H1 (cell line): ENCODE results near the gene TMEM117. TPM values are rescaled to one million over a fixed set of nuclear protein-coding genes. Genes with fewer than 3 reads are reported as not detected.

Source experiments
- CTCF ChIA-PET: fragments of 300-600 bp; sonication (Branson Sonifier 250); formaldehyde crosslinking; loops from one replicate; lab custom pipeline; 2021; ENCODE audit not compliant: partially characterized antibody; lab: Charles Lee
- POLR2A ChIA-PET: fragments of 300-600 bp; sonication (Branson Sonifier 250); formaldehyde crosslinking; loops from one replicate; lab custom pipeline; 2021; ENCODE audit warnings: inconsistent platforms; ENCODE audit not compliant: partially characterized antibody; lab: Charles Lee
- DNase-seq, 2 experiments: peaks; one replicate each; pipeline versions ENCODE4 v3.0.0 to v3.0.0-alpha.2; 2010 to 2022; ENCODE audit warnings: low spot score in 2 of 2, low read depth in 1 of 2, mixed read lengths in 1 of 2
- FAIRE-seq: peaks from 2 replicates; lab custom pipeline; 2011; peaks lifted over from hg19 to GRCh38; lab: Jason Lieb, UNC
- H2AFZ ChIP-seq: 2 replicates; pipeline ENCODE4 v1.8.1; 2012; ENCODE audit warnings: low read length, inconsistent platforms
- H2AK5ac ChIP-seq: 2 replicates; pipeline ENCODE4 v1.6.1; 2013; ENCODE audit warnings: low read depth, low read length
- H2BK120ac ChIP-seq: replicated peaks from 2 replicates; pipeline ENCODE3; 2013; ENCODE audit warnings: low read depth, low read length, inconsistent platforms
- H2BK12ac ChIP-seq: 2 replicates; pipeline ENCODE4 v1.6.1; 2013; ENCODE audit warnings: low read depth, low read length
- H2BK15ac ChIP-seq: 2 replicates; pipeline ENCODE4 v1.6.1; 2013; ENCODE audit warnings: low read length
- H2BK20ac ChIP-seq: 2 replicates; pipeline ENCODE4 v1.6.1; 2013; ENCODE audit warnings: low read length
- H2BK5ac ChIP-seq: 2 replicates; pipeline ENCODE4 v1.6.1; 2013; ENCODE audit warnings: low read depth, low read length
- H3K14ac ChIP-seq: 2 replicates; pipeline ENCODE4 v1.6.1; 2013; ENCODE audit warnings: inconsistent platforms; ENCODE audit not compliant: insufficient read length
- H3K18ac ChIP-seq: 2 replicates; pipeline ENCODE4 v1.6.1; 2013; ENCODE audit warnings: low read length; ENCODE audit errors: extremely low read depth
- H3K23ac ChIP-seq: 2 replicates; pipeline ENCODE4 v1.6.1; 2013; ENCODE audit warnings: inconsistent platforms; ENCODE audit not compliant: insufficient read length
- H3K23me2 ChIP-seq: 2 replicates; pipeline ENCODE4 v1.6.1; 2013; ENCODE audit warnings: low read depth, low read length
- H3K27ac ChIP-seq: 2 replicates; pipeline ENCODE4 v1.6.1; 2011; ENCODE audit warnings: low read depth, low read length, inconsistent platforms
- H3K27me3 ChIP-seq, 4 experiments: replicated peaks in 1 of 4; 1 replicate in 1 of 4; 2 replicates in 3 of 4; pipeline versions ENCODE4 v1.6.1 to v1.8.1; 2011 to 2013; ENCODE audit warnings: low read length in 3 of 4, mild to moderate bottlenecking in 3 of 4, inconsistent platforms in 2 of 4, mixed read lengths in 2 of 4, moderate library complexity in 1 of 4; ENCODE audit not compliant: control insufficient read depth in 3 of 4, insufficient read depth in 3 of 4; ENCODE audit errors: extremely low read depth in 1 of 4
- H3K36me3 ChIP-seq, 4 experiments: 2 replicates each; pipeline versions ENCODE4 v1.6.1 to v1.8.1; 2011 to 2013; ENCODE audit warnings: mild to moderate bottlenecking in 4 of 4, low read length in 3 of 4, moderate library complexity in 2 of 4, control low read depth in 1 of 4, inconsistent platforms in 1 of 4; ENCODE audit not compliant: insufficient read depth in 4 of 4, control insufficient read depth in 2 of 4
- H3K4ac ChIP-seq: replicated peaks from 2 replicates; pipeline ENCODE3; 2013; ENCODE audit warnings: low read length, low read depth, mixed read lengths, inconsistent platforms; ENCODE audit not compliant: insufficient read length
- H3K4me1 ChIP-seq, 4 experiments: replicated peaks in 1 of 4; 1 replicate in 1 of 4; 2 replicates in 3 of 4; pipeline versions ENCODE4 v1.6.1 to v1.8.1; 2011 to 2013; ENCODE audit warnings: low read length in 3 of 4, inconsistent platforms in 2 of 4, mixed read lengths in 1 of 4; ENCODE audit not compliant: insufficient read depth in 4 of 4, control insufficient read depth in 3 of 4
- H3K4me2 ChIP-seq, 2 experiments: 2 replicates each; pipeline versions ENCODE4 v1.6.1 to v1.8.1; 2011 to 2013; ENCODE audit warnings: low read depth in 2 of 2, low read length in 2 of 2, control low read depth in 1 of 2, inconsistent platforms in 1 of 2, mild to moderate bottlenecking in 1 of 2; ENCODE audit not compliant: insufficient read depth in 1 of 2
- H3K4me3 ChIP-seq, 4 experiments: fragments of 200-600, 300-600 bp in 1 of 4; sonication (generic), shearing (Covaris generic), sonication (Bioruptor Twin) in 1 of 4; 2 replicates each; pipeline versions ENCODE4 v1.5.1 to v1.8.1; 2011 to 2016; ENCODE audit warnings: low read length in 4 of 4, low read depth in 3 of 4, control low read depth in 2 of 4, inconsistent platforms in 2 of 4, mild to moderate bottlenecking in 2 of 4, mixed read lengths in 1 of 4, moderate library complexity in 1 of 4; ENCODE audit not compliant: insufficient read depth in 2 of 4; ENCODE audit errors: extremely low read depth in 1 of 4
- H3K56ac ChIP-seq: replicated peaks from 2 replicates; pipeline ENCODE3; 2013; ENCODE audit warnings: low read depth, mild to moderate bottlenecking, mixed read lengths, low read length, inconsistent platforms; ENCODE audit not compliant: insufficient read length
- H3K79me1 ChIP-seq: 2 replicates; pipeline ENCODE4 v1.6.1; 2013; ENCODE audit warnings: low read depth, low read length, control low read depth
- H3K79me2 ChIP-seq, 2 experiments: 2 replicates each; pipeline versions ENCODE4 v1.6.1 to v1.8.1; 2012 to 2013; ENCODE audit warnings: low read length in 2 of 2, mild to moderate bottlenecking in 2 of 2, inconsistent platforms in 1 of 2; ENCODE audit not compliant: insufficient read depth in 2 of 2, control insufficient read depth in 1 of 2
- H3K9ac ChIP-seq, 4 experiments: replicated peaks in 1 of 4; 1 replicate in 1 of 4; 2 replicates in 3 of 4; pipeline versions ENCODE4 v1.6.1 to v1.8.1; 2011 to 2013; ENCODE audit warnings: low read depth in 3 of 4, low read length in 3 of 4, control low read depth in 2 of 4, mild to moderate bottlenecking in 2 of 4, moderate library complexity in 2 of 4, inconsistent platforms in 1 of 4; ENCODE audit errors: extremely low read depth in 1 of 4
- H3K9me3 ChIP-seq, 2 experiments: 2 replicates each; pipeline versions ENCODE4 v1.6.1 to v1.8.1; 2012 to 2013; ENCODE audit warnings: mild to moderate bottlenecking in 2 of 2, moderate library complexity in 2 of 2, control low read depth in 1 of 2, inconsistent platforms in 1 of 2, low read depth in 1 of 2, low read length in 1 of 2, mixed read lengths in 1 of 2; ENCODE audit not compliant: insufficient read depth in 2 of 2
- H4K20me1 ChIP-seq, 2 experiments: replicated peaks in 1 of 2; 2 replicates each; pipeline versions ENCODE3 to v1.8.1; 2011 to 2013; ENCODE audit warnings: inconsistent platforms in 2 of 2, low read length in 2 of 2, mild to moderate bottlenecking in 1 of 2; ENCODE audit not compliant: insufficient read depth in 2 of 2, control insufficient read depth in 1 of 2
- H4K5ac ChIP-seq: 2 replicates; pipeline ENCODE4 v1.6.1; 2013; ENCODE audit warnings: low read length, low read depth, mixed read lengths, inconsistent platforms; ENCODE audit not compliant: insufficient read length
- H4K8ac ChIP-seq: 2 replicates; pipeline ENCODE4 v1.8.0; 2013; ENCODE audit warnings: mild to moderate bottlenecking, moderate library complexity, low read length, inconsistent platforms; ENCODE audit not compliant: insufficient read depth; ENCODE audit errors: extremely low read depth
- H4K91ac ChIP-seq: replicated peaks from 2 replicates; pipeline ENCODE3; 2013; ENCODE audit warnings: low read length, mixed read lengths, inconsistent platforms; ENCODE audit not compliant: insufficient read length
- CTBP2 ChIP-seq: IDR thresholded peaks from 2 replicates; pipeline ENCODE4 v1.7.0; 2011; ENCODE audit warnings: borderline replicate concordance, mild to moderate bottlenecking, moderate library complexity, mixed read lengths, low read length; ENCODE audit not compliant: insufficient read depth, insufficient read length
- EGR1 ChIP-seq: IDR thresholded peaks from 2 replicates; pipeline ENCODE4 v1.6.1; 2011; ENCODE audit warnings: low read depth, low read length, borderline replicate concordance
- MAX ChIP-seq: IDR thresholded peaks from 2 replicates; pipeline ENCODE4 v1.6.1; 2012; ENCODE audit warnings: inconsistent platforms
- SAP30 ChIP-seq: fragments of 300-600 bp; sonication (generic); IDR thresholded peaks from 2 replicates; pipeline ENCODE4 v1.7.1; 2012; ENCODE audit warnings: low read length, moderate library complexity, mild to moderate bottlenecking, inconsistent platforms; ENCODE audit not compliant: insufficient read depth, insufficient replicate concordance
- SIN3A ChIP-seq, 2 experiments: IDR thresholded peaks in 1 of 2; conservative IDR thresholded peaks in 1 of 2; 2 replicates each; pipeline ENCODE4 v1.6.1; 2011 to 2012; ENCODE audit warnings: low read length in 2 of 2, improper control_type of control experiment in 1 of 2, low read depth in 1 of 2, mild to moderate bottlenecking in 1 of 2
- SP4 ChIP-seq: IDR thresholded peaks from 2 replicates; pipeline ENCODE4 v1.6.1; 2012; ENCODE audit warnings: low read length, inconsistent platforms
- TAF1 ChIP-seq: IDR thresholded peaks from 2 replicates; pipeline ENCODE4 v1.6.1; 2011; ENCODE audit warnings: mild to moderate bottlenecking, low read depth, low read length
- USF2 ChIP-seq: IDR thresholded peaks from 2 replicates; pipeline ENCODE4 v1.6.1; 2011; ENCODE audit warnings: low read length, improper control_type of control experiment
- WGBS, 2 experiments: shearing (Covaris generic) in 1 of 2; methylation state at CpG; one replicate each; pipeline versions ENCODE4 v1.1.6 to v1.1.7; 2013 to 2015; ENCODE audit warnings: low lambda C conversion rate in 2 of 2, mixed read lengths in 2 of 2, inconsistent platforms in 1 of 2, low coverage in 1 of 2, missing lambda C conversion rate in 1 of 2; ENCODE audit not compliant: insufficient replicate concordance in 2 of 2, insufficient coverage in 1 of 2, insufficient read length in 1 of 2; ENCODE audit errors: extremely low coverage in 1 of 2, missing lambda C conversion rate in 1 of 2; 5-methylcytosine and 5-hydroxymethylcytosine counted together
- polyA plus RNA-seq, 7 experiments: library from polyadenylated mRNA; depleted of rRNA in 3 of 7; stranded (reverse) in 5 of 7; unstranded in 2 of 7; fragments of >200 nt in 5 of 7; fragments of 200-250 nt in 2 of 7; gene quantifications; 1 replicate in 5 of 7; 2 replicates in 1 of 7; 4 replicates in 1 of 7; pipeline versions ENCODE4 v1.2.1 to v1.2.3, GENCODE V29; 2011 to 2013; ENCODE audit warnings: missing spikeins in 2 of 7, mixed read lengths in 2 of 7
- total RNA-seq: library from RNA; stranded (reverse); fragmentation: NEBNext Ultra II Directional; extraction: Animal tissue kit (Norgen Biotek cat#: 25700); gene quantifications from 2 replicates; pipeline ENCODE4 v1.2.1, GENCODE V29; 2021

TMEM117 gene
- total and polyA plus RNA-seq, 2 of the 8 experiments (the other 6 are each of a cell fraction or from before 2014, with no cell fraction given), result 0.80 to 1.4 TPM

DNA sequence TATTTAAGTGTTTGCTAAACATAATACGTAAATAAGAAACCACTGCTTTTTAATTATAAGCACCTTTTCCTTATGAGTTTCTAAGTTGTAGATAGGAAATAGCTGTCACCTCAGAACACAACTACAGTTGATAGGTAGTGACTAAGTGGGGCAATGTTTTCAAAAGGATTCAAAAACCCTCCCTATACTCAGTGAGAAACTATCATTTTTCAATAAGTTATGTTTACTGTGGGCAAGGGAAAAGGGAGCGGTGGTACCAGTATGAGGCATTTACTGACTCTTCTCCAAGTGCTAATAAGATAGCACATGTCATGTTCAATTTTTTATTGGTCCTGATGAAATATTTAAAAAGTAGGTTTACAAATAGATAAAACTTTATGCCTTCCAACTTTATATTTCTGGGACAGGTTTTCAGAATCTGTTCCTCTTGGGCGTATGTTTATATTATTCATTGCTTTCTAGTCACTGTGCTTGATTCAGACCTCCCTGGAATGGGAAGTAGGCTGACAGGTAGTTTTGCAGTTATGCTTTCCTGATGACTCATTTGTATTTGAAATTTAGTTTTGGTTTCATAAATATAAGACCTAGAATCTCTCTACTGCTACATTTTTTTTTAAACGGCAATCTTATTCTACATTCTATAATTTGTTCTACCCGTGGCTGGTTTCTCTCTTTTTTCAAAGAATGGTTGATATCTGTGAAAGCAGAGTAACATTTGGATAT, 153.1 kb downstream of the TMEM117 start:
- Histone ChIP-seq H3K27ac (no peak overlapping the region), H4K5ac (no peak overlapping the region), H2BK15ac (no peak overlapping the region), H2BK12ac (no peak overlapping the region), H3K9me3 (no peaks in the 10 kb centered on the region), H2BK120ac (no peak overlapping the region), H3K9ac (no peak overlapping the region), H4K8ac (no peak overlapping the region), H3K56ac (no peak overlapping the region), H3K79me1 (no peaks in the 10 kb centered on the region), H4K91ac (no peak overlapping the region), H3K79me2 (no peaks in the 10 kb centered on the region), H3K18ac (no peak overlapping the region), H2AK5ac (no peak overlapping the region), H3K27me3 (no peaks in the 10 kb centered on the region), H3K23me2 (no peaks in the 10 kb centered on the region), H3K36me3 (no peaks in the 10 kb centered on the region), H3K4me1 (no peaks in the 10 kb centered on the region), H3K4ac (no peak overlapping the region), H2AFZ (no peak overlapping the region), H3K14ac (no peak overlapping the region), H4K20me1 (no peaks in the 10 kb centered on the region), H3K4me2 (no peak overlapping the region), H3K4me3 (no peak overlapping the region), H3K23ac (no peak overlapping the region), H2BK5ac (no peak overlapping the region), H2BK20ac (no peak overlapping the region)
- DNase-seq (no peak), FAIRE-seq (no peak)
- 72% methylated on average over 5 of the region's 5 CpGs; no CpG with 5 or more reads in 1 of the 2 experiments for WGBS, 2 experiments
- ChIA-PET CTCF (no interaction called here), POLR2A (no interaction called here)
- no peak for TF ChIP-seq CTBP2
- TF ChIP-seq MAX, result no peak
- TF ChIP-seq SP4, result no peak
- TF ChIP-seq SAP30, result no peak
- no peak for TF ChIP-seq EGR1
- no peak for TF ChIP-seq SIN3A (conservative IDR thresholded peaks at IDR 0.05 in 1 of 2, IDR thresholded peaks at IDR 0.05 in 1 of 2; ENCODE audit: low read depth in 1 of 2, low read length in 2 of 2)
- TF ChIP-seq TAF1, result no peak
- TF ChIP-seq USF2, result no peak
